ENCODE data around the gene GPR183.

Gene GPR183

DNA sequence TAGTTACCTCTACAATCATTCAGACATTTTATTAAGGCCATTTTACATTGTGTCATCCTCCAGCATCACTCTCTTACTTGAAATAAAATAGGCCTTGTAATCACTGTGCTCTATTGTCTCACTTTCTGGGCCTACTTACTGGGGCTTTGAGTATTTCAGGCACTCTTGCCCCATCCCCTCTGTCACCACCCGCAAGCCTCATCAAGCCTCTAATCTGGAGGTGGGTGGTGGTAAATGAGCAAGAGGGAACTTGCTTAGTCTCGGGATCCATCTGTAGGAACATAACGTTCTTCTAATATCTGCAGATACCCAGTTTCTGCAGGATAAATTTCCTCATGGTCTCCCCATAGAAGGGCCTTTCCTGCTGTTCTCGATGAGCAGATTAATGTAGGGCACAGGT, 29.6 kb downstream of the GPR183 start:
- no peak overlapping the region for H3K4me3 ChIP-seq (ENCODE audit: low read depth, low read length)
- DNase-seq (ENCODE audit: low read depth) = no peak
- TF ChIP-seq, protein P1, sequence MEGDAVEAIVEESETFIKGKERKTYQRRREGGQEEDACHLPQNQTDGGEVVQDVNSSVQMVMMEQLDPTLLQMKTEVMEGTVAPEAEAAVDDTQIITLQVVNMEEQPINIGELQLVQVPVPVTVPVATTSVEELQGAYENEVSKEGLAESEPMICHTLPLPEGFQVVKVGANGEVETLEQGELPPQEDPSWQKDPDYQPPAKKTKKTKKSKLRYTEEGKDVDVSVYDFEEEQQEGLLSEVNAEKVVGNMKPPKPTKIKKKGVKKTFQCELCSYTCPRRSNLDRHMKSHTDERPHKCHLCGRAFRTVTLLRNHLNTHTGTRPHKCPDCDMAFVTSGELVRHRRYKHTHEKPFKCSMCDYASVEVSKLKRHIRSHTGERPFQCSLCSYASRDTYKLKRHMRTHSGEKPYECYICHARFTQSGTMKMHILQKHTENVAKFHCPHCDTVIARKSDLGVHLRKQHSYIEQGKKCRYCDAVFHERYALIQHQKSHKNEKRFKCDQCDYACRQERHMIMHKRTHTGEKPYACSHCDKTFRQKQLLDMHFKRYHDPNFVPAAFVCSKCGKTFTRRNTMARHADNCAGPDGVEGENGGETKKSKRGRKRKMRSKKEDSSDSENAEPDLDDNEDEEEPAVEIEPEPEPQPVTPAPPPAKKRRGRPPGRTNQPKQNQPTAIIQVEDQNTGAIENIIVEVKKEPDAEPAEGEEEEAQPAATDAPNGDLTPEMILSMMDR (IDR thresholded peaks at IDR 0.05; ENCODE audit: control insufficient read depth, extremely low read depth, insufficient read depth) = no peak

DNA sequence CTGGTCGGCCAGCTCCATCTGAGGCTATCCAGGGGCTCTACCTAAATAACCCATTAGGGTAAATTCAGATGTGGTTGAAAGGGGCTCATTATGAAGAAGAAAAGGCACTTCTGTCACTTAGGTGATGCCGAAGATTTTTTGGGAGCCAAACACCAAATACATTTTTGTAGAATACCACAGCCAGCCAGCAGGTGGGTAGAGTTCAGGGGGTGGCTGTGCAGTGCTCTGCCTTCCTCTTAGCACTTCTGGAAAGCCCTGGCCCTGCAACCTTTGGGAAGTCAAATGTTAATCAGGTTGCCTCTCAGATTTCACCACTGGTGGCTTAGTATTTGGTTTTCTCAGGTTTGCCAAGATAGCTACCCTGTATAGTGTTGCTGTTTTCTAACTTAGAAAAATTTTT, 30.5 kb downstream of the GPR183 start:
- TF ChIP-seq, protein P1 (IDR thresholded peaks at IDR 0.05; ENCODE audit: control insufficient read depth, extremely low read depth, insufficient read depth) = no peak
- H3K4me3 ChIP-seq (ENCODE audit: low read depth, low read length) = no peak overlapping the region
- DNase-seq (ENCODE audit: low read depth) = no peak

DNA sequence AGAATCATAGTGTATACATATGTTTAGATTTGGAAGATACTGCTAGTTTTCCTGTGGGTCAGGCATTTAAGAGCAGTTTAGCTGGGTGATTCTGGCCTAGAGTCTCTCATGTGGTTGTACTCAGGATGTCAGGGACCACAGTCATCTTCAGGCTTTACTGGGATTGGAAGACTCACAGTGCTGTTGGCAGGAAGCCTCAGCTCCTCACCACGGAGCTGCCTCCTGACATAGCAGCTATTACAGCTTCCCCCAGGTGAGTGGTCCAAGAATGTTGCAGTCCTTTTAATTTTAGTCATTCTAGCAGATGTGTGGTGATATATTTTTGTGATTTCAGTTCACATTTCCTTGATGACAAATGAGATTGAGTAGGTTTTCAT, 32.1 kb downstream of the GPR183 start:
- DNase-seq (ENCODE audit: low read depth) = no peak
- no peak overlapping the region for H3K4me3 ChIP-seq (ENCODE audit: low read depth, low read length)
- TF ChIP-seq, protein P1 (IDR thresholded peaks at IDR 0.05; ENCODE audit: control insufficient read depth, extremely low read depth, insufficient read depth) = no peak

DNA sequence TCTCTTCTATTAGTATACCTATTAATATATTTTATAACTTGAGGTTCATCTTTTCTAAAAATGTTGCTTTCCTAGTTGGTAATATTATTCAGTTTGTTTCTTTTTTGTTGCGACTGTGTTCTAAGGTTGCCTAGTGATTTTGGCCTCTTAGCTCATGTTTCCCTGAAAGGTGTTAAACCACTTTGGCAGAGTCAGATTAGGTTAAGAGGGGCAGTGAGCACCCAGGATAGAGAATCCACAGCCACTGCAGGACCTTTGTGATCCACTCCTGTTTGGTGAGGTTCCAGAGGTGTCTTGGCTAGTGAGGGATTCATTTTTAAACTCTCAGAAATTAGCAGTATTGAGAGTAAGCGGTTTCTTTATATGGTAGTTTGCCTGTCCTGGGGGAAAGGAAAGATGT, 34.1 kb downstream of the GPR183 start:
- no peak overlapping the region for H3K4me3 ChIP-seq (ENCODE audit: low read depth, low read length)
- no peak for DNase-seq (ENCODE audit: low read depth)
- TF ChIP-seq, protein P1 (IDR thresholded peaks at IDR 0.05; ENCODE audit: control insufficient read depth, extremely low read depth, insufficient read depth) = no peak

DNA sequence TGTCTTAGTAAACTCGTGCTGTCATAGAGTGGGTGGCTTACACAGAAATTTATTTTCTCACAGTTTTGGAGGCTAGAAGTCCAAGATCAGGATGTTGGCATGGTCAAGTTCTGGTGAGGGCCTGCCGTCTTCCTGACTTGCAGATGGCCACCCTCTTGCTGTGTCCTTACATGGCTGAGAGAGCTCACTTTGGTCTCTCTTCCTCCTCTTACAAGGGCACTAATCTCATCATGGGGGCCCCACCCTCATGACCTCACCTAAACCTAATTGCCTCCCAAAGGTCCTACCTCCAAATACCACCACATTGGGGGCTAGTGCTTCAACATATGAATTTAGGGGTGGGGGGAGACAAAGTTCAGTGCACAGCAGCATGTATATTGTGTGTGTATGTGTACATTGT, 34.7 kb downstream of the GPR183 start:
- TF ChIP-seq, protein P1 (IDR thresholded peaks at IDR 0.05; ENCODE audit: control insufficient read depth, extremely low read depth, insufficient read depth) = no peak
- H3K4me3 ChIP-seq (ENCODE audit: low read depth, low read length) = no peak overlapping the region
- DNase-seq (ENCODE audit: low read depth) = no peak

DNA sequence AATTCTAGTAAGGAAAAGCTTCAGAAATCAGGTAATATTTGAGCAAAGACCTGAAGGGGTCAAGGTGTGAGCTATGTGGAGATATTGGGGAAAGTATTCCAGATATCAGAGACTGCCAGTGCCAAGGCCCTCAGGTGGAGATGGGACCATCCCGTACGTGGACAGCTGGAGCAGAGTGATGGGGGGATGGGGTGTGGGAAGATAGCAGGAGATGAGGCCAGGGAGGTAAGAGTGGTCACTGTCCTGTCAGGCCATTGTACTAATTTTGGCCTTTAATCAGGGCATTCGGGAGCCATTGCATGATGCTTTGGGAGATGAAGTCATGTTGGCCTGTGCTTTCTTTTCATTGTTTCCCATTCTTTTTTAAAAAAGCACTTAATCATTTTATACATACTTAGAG, 36.0 kb downstream of the GPR183 start:
- TF ChIP-seq, protein P1 (IDR thresholded peaks at IDR 0.05; ENCODE audit: control insufficient read depth, extremely low read depth, insufficient read depth) = no peak
- H3K4me3 ChIP-seq (ENCODE audit: low read depth, low read length) = no peak overlapping the region
- DNase-seq (ENCODE audit: low read depth) = no peak

DNA sequence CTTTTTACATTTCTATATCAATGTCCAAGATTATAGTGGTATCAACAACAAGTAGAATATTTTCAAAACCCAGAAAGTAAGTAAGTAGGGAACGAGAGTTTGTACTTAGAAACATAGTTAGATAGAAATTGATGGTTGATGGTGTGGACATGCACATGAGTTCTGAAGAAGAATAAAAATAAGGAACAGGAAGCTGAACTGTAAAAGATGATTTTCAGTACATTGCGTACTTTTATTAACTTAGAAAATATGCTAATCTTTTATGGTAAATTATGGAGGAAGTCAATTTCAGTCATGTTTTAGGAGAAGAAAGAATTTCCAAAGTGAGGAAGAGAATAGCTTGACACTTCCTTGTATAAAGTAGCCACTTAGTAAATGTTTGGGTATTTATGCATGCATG, 36.7 kb downstream of the GPR183 start:
- no peak overlapping the region for H3K4me3 ChIP-seq (ENCODE audit: low read depth, low read length)
- TF ChIP-seq, protein P1 (IDR thresholded peaks at IDR 0.05; ENCODE audit: control insufficient read depth, extremely low read depth, insufficient read depth) = no peak
- DNase-seq (ENCODE audit: low read depth) = no peak

All from LNCaP clone FGC (cell line).